GM10248 (cell line): ENCODE measurements around the gene CPVL.

ENCODE experiments used
- CTCF ChIA-PET: fragments of 300-600 bp; sonication (Branson Sonifier 250); formaldehyde crosslinking; extraction: SDS; loops from one replicate; lab custom pipeline; 2021; ENCODE audit warnings: antibody characterized with exemption; lab: Yijun Ruan, JAX
- POLR2A ChIA-PET: fragments of 350-650 bp; sonication (Branson Sonifier 250); formaldehyde crosslinking; extraction: SDS; loops from one replicate; lab custom pipeline; 2020; ENCODE audit warnings: antibody characterized with exemption; lab: Yijun Ruan, JAX
- DNase-seq: peaks from one replicate; pipeline ENCODE4 v3.0.0; 2012; ENCODE audit errors: extremely low spot score
- TF ChIP-seq, protein P1 (sequence below): IDR thresholded peaks from 2 replicates; pipeline ENCODE4 v1.5.1; 2012; ENCODE audit warnings: mild to moderate bottlenecking, low read depth; ENCODE audit errors: extremely low read depth, missing control alignments, control extremely low read depth

Gene CPVL

GRCh38 chr7:29160080-29160479, 13.7 kb upstream of the CPVL start:
- TF ChIP-seq, protein P1, sequence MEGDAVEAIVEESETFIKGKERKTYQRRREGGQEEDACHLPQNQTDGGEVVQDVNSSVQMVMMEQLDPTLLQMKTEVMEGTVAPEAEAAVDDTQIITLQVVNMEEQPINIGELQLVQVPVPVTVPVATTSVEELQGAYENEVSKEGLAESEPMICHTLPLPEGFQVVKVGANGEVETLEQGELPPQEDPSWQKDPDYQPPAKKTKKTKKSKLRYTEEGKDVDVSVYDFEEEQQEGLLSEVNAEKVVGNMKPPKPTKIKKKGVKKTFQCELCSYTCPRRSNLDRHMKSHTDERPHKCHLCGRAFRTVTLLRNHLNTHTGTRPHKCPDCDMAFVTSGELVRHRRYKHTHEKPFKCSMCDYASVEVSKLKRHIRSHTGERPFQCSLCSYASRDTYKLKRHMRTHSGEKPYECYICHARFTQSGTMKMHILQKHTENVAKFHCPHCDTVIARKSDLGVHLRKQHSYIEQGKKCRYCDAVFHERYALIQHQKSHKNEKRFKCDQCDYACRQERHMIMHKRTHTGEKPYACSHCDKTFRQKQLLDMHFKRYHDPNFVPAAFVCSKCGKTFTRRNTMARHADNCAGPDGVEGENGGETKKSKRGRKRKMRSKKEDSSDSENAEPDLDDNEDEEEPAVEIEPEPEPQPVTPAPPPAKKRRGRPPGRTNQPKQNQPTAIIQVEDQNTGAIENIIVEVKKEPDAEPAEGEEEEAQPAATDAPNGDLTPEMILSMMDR, result no peak
- ChIA-PET POLR2A (no interaction called here), CTCF (no interaction called here)
- DNase-seq, result no peak

DNA sequence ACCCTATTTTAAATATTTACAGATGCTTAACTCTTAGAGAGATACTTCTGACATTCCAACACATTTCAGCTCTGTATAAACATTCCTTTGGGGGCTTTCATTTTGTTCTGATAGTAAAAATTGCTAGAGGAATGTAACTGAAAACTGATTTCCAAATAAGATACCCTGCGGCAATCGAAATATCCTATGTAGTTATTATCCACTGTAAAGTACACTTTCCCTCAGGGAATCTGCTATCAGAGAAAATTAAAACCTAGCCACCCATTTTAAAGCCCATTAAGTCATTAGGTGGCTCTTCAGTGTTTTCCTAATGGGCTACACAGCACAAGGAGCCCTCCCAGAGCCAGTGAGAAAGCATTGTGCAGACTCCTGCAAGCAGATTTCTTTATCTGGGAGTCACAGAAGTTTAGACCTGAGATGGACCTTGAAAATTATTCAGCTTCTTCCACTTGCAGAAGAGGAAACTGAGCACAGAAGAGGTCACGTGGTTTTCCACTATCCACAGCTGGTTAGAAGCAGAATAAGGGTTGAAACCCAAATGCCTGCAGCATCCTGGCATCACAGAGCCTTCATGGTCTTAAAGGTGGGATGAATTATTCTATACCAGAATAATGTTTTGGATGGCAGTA, 12.6 kb upstream of the CPVL start:
- POLR2A ChIA-PET, result no interaction called here
- CTCF ChIA-PET, result interaction anchor here (0.8 to 1.5 kb wide), 2 partner anchors 10 to 31 kb away, joined by 3 to 4 read pairs; no protein-coding TSS in a partner anchor
- no peak for DNase-seq
- TF ChIP-seq, protein P1, result no peak

GRCh38 chr7:29156907-29157452, 10.6 kb upstream of the CPVL start:
- POLR2A ChIA-PET, result no interaction called here

DNA sequence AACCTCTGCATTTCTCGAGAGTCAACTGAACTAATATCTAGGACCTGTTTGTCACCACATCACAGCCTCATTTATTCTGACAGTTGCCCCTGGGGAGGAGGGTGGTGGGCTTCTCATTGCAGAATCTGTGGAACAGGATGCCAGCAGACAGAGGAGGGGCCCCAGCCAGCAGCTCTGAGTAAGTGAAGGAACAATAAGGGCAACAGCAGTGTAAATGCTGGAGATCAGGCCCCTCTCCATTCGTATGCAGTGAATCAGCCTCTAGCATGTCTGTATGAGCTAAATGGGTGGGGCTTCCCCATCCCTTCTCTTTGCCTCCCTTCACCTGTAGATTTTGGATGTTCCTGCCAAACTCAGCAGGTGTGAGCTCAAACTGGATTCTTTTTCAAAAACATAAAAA, 7.7 kb upstream of the CPVL start:
- no peak for DNase-seq
- POLR2A ChIA-PET, result no interaction called here
- CTCF ChIA-PET, result no interaction called here
- TF ChIP-seq, protein P1, result no peak

More at GRCh38 chr7:29156907-29157452, 10.6 kb upstream of the CPVL start:
- DNase-seq, result no peak
- CTCF ChIA-PET, result interaction anchor here (1.1 to 1.9 kb wide), 7 partner anchors 9 to 230 kb away, joined by 3 to 7 read pairs (median 5); no protein-coding TSS in a partner anchor
- TF ChIP-seq, protein P1, result no peak

- TF ChIP-seq, protein P1, result no peak
- CTCF ChIA-PET, result interaction anchor here (1.4 kb wide), 1 partner anchor 10 kb away, joined by 4 read pairs; no protein-coding TSS in a partner anchor
- POLR2A ChIA-PET, result no interaction called here
- no peak for DNase-seq
Observed at GRCh38 chr7:29150856-29151255, 4.5 kb upstream of the CPVL start.

GRCh38 chr7:29149036-29149435, 2.7 kb upstream of the CPVL start:
- CTCF ChIA-PET, result interaction anchor here (1.2 kb wide), 1 partner anchor 9 kb away, joined by 4 read pairs; no protein-coding TSS in a partner anchor
- POLR2A ChIA-PET, result no interaction called here
- no peak for DNase-seq
- TF ChIP-seq, protein P1, result no peak
